ENCODE data around the gene KRT37.

DNA sequence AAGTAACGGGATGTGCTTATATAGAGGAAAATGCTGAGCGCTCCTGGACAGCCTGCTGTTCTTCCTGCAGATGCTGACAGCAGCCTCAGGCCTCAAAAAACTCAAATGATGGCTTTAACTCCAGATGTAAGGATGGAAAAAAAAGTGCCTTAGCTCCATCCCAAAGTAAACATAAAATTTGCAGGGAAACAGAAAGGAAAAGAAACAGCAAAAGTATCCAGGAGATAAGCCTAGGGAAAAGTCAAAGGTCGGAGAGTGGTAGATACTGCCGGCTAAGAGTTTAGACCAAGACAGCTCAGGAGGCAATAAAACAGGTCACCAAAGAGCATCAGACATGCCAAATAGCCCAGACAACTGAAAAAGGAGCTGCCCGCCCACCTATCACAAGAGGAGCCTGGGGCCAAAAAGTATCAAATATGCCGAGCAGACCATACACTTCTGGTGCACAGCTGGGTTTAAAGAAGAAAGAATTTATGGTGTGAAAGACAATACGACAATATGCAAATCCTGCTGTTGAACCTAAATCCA lies 33.9 kb downstream of the KRT37 start:
- TF ChIP-seq, protein P1, sequence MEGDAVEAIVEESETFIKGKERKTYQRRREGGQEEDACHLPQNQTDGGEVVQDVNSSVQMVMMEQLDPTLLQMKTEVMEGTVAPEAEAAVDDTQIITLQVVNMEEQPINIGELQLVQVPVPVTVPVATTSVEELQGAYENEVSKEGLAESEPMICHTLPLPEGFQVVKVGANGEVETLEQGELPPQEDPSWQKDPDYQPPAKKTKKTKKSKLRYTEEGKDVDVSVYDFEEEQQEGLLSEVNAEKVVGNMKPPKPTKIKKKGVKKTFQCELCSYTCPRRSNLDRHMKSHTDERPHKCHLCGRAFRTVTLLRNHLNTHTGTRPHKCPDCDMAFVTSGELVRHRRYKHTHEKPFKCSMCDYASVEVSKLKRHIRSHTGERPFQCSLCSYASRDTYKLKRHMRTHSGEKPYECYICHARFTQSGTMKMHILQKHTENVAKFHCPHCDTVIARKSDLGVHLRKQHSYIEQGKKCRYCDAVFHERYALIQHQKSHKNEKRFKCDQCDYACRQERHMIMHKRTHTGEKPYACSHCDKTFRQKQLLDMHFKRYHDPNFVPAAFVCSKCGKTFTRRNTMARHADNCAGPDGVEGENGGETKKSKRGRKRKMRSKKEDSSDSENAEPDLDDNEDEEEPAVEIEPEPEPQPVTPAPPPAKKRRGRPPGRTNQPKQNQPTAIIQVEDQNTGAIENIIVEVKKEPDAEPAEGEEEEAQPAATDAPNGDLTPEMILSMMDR (IDR thresholded peaks at IDR 0.05): no peak
- no peak for TF ChIP-seq TCF7L2 (IDR thresholded peaks at IDR 0.05; ENCODE audit: low read depth, low read length)
- no peak for TF ChIP-seq POLR2AphosphoS5 (IDR thresholded peaks at IDR 0.05; ENCODE audit: low read depth, low read length)
- no peak for TF ChIP-seq SIN3A (IDR thresholded peaks at IDR 0.05; ENCODE audit: borderline replicate concordance, insufficient read depth, low read depth, low read length)
